GM19468 (cell line): Measurements from ENCODE around the gene CD302.
A peak's percentile ranks its signal among the peaks of the same experiment; 100 is the strongest.
"Not testable (repeated sequence)": the region's sequence is repeated elsewhere in the genome, so short reads cannot be mapped to it uniquely, and the experiment has no call there.

Experiments
- ATAC-seq: cut with Tn5 transposase; IDR thresholded peaks from one replicate; pipeline ENCODE4 v1.9.1; 2021; ENCODE audit warnings: mild to moderate bottlenecking, moderate library complexity, moderate number of reproducible peaks; ENCODE audit not compliant: unreplicated experiment; ENCODE audit errors: extremely low read depth

Gene CD302, protein sequence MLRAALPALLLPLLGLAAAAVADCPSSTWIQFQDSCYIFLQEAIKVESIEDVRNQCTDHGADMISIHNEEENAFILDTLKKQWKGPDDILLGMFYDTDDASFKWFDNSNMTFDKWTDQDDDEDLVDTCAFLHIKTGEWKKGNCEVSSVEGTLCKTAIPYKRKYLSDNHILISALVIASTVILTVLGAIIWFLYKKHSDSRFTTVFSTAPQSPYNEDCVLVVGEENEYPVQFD

GRCh38 chr2:159797543-159798375 is at the start of gene CD302:
CD302 (minus strand) TSS chr2:159798208; CDS start chr2:159798198, 10 bp downstream.
- peak; percentile 36 for ATAC-seq

GRCh38 chr2:159846564-159846963 is 48.6 kb upstream of the CD302 start:
- no peak for ATAC-seq

DNA sequence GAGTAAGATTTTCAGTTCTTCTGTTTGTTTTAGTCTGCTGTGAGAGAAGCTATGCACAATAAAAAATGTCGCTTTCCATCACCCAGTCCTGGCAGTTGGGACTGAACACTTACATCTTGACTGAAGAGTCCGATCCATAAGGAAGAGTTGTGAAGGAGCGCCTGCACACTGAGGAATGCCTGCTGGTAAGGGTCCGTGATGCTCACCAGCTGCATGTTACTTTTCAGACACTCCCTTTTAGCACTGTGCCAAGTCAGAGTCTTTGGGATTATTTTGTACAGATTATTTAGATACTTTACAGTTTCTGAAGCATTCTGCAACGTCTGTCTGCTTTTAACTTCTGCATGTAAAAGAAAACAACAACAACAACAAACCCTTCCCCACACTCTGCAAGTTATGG is 42.6 kb upstream of the CD302 start:
- no peak for ATAC-seq

- ATAC-seq: no peak
These were observed 34.9 kb upstream of the CD302 start for GRCh38 chr2:159832858-159833257.

GRCh38 chr2:159832026-159832425 is 34.0 kb upstream of the CD302 start:
- no peak for ATAC-seq

- ATAC-seq: no peak
These were observed 31.4 kb upstream of the CD302 start for GRCh38 chr2:159829376-159829775.

GRCh38 chr2:159828738-159829137 is 30.7 kb upstream of the CD302 start:
- ATAC-seq: no peak

- not testable (repeated sequence) for ATAC-seq
These were observed 24.4 kb upstream of the CD302 start for GRCh38 chr2:159822478-159822833.

DNA sequence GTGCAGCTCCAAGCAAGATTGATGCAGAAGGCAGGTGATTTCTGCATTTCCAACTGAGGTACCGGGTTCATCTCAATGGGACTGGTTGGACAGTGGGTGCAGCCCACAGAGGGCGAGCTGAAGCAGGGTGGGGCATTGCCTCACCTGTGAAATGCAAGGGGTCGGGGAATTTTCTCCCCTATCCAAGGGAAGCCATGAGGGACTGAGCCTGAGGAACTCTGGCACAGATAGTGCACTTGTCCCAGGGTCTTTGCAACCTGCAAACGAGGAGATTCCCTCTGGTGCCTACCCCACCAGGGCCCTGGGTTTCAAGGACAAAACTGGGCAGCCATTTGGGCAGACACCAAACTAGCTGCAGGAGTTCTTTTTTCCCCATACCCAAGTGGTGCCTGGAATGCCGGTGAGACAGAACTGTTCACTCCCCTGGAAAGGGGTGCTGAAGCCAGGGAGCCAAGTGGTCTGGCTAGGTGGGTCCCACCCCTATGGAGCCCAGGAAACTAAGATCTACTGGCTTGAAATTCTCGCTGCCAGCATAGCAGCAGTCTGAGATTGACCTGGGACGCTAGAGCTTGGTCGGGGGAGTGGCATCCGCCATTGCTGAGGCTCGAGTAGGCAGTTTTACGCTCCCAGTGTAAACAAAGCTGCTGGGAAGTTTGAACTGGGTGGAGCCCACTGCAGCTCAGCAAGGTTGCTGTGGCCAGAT is 23.9 kb upstream of the CD302 start:
- ATAC-seq: not testable (repeated sequence)

DNA sequence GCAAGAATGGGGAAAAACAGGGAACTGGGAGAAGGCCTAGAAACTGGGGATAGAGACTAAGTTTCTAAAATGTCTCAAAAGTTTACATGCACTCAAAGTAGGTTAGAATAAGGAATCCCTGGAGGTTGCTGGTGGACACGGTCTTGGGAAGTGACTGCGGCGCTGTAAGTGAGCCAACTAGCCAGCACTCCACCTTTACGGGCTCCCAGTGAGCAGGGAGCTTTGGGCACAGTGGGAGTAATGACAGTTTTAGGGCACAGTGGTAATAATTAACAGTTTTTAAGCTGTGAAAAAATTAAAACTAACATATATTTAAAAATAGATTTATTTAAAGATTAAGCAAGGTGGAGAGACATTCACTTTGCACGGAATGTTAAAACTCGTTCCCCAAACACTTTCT is 20.9 kb upstream of the CD302 start:
- no peak for ATAC-seq

DNA sequence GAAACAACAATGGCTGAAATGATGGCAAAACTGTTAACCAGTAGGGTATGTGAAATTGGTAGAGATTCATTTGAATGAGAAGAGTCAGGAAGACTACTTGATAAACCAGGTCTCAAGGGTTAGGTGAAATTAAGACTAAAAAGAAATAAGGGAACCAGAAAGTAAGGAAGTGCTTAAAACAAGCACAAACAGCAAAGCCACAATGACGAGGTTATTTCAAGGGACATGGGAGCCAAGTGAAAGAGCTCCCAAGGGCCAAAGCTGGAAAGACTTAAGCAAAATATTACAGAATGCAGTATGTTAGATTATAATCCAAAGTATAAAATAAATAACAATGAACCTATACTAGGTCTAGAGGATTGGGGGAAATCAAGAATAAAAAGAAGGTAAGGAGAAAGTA is 19.3 kb upstream of the CD302 start:
- ATAC-seq: no peak

GRCh38 chr2:159811232-159811631 is 13.2 kb upstream of the CD302 start:
- ATAC-seq: no peak

DNA sequence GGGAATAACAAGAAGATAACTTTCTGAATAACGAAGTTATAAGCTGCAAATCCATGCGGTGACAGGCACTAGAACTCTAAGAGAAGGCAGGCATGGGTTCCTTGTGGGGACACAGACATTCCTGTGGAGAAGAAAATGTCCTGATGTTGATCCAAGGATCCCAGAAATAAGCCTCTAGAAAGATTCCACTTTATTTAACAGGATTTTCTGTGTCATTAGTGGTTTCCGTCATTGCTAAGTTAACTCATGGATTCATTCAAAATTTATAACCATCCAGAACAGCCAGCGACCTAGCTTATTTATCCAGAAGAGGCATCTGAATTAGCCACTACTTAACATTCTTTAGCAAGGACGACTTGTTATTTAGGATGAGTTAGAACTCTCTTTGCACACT is 10.0 kb upstream of the CD302 start:
- no peak for ATAC-seq

GRCh38 chr2:159807183-159808031 is 9.4 kb upstream of the CD302 start:
- no peak for ATAC-seq

- ATAC-seq: no peak
These were observed 6.9 kb upstream of the CD302 start for GRCh38 chr2:159804941-159805340.

GRCh38 chr2:159803235-159803962 is 5.4 kb upstream of the CD302 start:
- ATAC-seq: no peak

GRCh38 chr2:159802673-159803072 is 4.7 kb upstream of the CD302 start:
- no peak for ATAC-seq

GRCh38 chr2:159799833-159800232 is 1.8 kb upstream of the CD302 start:
- no peak for ATAC-seq

DNA sequence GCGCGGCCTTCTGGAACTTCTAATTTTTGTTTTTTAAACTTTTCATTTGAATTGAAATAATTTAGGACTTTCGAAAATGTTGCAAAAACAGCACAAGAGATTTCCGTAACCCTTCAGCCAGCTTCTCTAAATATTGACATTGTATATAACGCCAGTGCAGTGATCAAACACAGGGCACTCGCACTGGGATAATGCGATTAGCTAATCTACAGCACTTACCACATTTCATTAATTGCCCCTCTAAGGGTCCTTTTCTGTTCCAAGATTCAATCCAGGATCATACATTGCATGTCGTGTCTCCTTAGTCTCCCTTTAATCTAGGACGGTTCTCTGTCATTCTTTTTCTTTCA is 343 bp upstream of the CD302 start:
- ATAC-seq: no peak

DNA sequence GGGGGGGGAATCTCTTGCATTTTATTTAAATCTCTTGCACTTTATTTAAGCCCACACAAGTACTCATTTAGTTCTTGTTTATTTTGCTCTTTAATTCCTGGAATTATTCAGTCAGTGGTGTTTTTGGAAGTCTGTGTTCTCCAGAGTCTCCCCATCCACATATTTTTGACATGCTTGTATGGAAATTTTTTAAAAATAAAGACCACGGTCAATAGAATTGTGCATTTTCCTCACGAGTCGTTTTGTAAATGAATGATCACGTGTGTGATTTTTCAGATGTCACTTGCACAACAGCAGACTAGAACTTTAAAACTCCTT is 824 bp downstream of the CD302 start:
- ATAC-seq: no peak
